ENCODE measurements around the gene URI1.
"Not testable (repeated sequence)": the region's sequence is repeated elsewhere in the genome, so short reads cannot be mapped to it uniquely, and the experiment has no call there.

Gene URI1

DNA sequence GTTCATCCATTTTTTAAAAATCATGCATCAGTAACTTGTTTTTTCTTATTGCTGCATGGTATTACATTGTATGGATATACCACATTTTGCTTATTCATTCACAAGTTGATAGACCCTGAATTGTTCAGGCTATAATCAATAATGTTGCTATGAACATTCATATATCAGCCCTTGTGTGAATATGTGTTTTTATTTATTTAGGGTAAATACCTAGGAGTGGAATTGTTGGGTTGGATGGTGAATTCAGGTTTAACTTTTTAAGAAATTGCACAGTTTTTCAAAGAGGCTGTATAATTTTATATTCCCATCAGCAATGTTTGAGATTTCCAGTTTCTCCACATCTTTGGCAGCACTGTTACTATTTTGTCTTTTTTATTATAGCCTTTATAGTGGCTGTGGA, 82.1 kb downstream of the URI1 start:
- no peak for DNase-seq (ENCODE audit: low read depth)

DNA sequence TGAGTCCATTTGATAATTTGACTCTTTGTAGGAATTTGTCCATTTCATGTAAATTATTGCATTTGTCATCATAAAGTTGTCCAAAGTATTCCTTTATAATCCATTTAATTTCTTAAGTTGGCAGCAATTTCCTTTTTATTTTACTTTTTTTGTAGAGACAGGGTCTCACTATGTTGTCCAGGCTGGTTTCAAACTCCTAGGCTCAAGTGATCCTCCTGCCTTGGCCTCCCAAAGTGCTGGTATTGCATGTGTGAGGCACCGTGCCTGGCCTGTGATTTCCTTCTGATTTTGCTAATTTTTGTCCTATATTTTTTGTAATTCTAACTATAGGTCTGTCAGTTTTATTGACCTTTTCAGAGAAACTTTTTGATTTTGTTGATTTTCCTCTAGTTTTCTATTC, 84.9 kb downstream of the URI1 start:
- no peak for DNase-seq (ENCODE audit: low read depth)

DNA sequence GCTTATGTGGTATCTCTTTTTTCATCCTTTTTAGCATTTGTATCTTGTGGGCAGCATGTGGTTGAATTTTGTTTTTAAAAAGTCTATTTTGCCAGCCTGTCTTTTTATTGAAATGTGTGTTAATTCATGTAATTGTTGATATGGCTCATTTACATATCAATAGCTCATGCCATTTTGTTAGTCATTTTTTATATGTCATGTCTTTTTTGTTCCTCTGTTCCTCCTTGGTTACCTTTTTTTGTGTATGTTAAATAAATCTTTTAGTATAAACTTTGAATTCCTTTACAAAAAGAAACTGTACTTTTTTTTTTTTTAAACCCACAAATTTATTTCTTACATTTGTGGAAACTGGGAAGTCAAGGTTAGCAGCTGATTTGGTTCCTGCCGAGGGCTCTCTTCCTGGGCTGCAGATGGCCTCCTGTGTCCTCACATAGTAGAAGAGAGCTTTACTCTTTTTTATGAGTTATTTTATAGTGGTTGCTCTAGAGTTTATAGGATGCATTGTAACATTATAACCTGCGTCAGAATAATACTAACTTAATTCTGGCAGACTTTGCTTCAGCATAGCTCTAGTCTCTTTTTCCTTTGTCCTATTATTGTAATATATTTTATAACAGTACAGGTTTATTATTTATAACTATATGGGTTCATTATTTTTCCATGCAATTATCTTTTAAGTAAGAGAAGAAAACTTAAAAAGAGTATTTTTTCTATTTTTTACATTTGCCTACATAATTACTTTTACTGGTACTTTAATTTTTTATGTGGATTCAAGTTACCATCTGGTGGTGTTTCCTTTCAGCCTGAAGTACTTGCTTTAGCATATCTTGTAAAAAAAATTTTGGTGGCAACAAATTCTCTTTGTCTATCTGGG, 86.3 kb downstream of the URI1 start:
- no peak for DNase-seq (ENCODE audit: low read depth)

DNA sequence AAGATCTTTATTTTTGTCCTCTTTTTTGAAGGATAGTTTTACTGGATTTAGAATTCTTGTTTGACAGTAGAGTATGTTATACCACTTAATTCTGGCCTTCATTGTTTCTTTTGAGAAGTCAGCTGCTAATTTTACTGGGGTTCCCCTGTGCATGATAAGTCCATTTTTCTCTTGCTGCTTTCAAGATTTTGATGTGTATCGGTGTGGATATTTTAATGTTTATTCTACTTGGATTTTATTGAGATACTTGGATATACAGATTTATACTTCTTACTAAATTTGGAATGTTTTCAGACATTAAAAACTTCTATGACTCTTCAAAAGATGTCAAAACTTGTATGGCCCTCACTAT, 86.9 kb downstream of the URI1 start:
- no peak for DNase-seq (ENCODE audit: low read depth)

DNA sequence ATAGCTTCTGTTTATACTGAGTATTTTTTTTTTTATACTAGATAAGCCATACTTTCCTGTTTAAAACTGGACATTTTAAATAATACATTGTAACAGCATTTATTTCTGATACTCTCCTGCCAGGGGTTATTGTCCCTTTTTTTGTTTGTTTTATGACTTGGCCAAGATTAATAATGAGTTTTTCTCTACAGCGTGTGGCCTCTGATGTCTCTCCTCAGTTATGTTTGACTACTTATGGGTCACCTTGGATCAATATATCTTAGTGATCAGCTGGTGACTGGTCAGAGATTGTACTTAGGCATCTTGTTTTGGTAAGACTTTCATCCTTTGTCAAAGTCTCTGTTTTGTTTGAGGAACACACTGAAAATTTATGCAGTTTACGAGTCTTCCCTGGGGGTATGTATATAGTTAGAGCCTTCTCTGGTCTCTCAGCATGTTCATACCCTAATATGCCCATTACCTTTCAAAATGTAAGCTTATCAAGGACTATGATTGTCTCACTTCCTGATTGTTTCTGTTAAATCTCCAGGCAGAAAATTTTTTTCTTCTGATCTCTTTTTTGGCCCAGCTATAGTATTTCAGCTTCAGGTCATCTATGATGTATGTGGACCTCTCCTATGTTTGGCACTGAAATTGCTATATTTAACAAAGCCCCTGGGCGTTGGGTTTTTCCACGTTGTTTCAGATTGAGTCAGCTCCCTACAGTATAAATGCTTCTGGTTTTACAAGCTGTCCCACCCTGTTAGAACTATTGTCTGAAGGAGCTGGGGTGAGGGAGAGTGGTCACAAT, 87.9 kb downstream of the URI1 start:
- DNase-seq (ENCODE audit: low read depth) = no peak

DNA sequence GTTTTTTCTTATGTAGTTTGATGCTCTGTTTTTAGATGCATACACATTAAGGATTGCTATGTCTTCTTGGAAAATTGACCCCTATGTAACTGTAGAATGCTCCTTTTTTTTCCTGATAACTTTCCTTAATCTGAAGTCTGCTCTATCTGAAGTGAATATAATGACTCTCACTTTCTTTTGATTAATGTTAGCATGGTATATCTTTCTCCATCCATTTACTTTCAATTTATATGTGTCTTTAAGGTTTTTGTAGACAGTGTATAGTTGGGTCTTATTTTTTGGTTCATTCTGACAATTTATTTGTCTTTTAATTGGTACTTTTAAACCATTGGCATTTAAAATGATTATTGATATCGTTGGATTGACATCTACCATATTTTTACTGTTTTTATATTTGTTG, 92.3 kb downstream of the URI1 start:
- no peak for DNase-seq (ENCODE audit: low read depth)

DNA sequence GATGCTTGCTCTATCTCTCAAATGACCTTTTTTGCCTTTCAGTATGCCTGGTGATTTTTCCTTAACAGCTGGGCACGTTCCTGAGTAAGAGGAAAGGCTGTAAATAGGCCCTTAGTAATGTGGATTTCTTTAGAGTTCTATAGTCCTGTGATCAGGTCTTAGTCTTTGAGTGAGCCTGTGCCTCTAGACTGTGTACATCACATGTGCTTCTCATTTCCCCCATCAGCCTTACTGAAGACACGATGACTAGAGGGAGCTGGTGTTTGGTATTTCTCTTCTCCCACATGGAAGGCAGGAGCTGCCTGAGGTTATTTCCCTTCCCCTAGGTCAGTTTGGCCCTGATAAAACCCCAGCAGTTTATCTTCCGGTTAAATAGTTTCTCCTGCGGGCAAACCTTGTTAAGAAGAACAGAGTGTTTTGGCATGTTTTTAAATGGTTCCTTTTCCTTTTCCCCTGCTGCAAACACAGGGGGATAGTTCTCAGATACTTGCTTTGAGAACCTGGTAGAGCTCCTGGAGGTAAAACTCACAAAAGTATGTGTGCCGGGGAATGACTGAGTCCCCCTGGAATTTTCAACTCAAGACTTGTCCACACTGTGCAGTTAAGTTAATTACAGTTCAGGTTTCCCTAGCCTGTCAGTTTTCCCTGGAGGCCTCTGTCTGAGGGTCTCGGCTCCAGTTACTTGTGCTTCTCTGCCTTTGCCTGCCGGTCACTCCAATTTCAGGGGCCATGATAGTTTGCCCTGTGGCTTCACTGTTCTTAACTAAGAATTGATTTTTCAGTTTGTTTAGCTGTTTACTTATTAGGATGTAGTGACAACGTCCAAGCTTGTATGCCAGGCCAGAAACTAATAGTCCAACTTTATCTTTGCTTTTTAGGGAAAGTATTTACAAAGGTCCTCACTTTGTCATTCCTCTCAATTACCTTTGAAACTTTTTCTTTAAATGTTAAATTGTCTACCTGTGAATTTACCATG, 94.4 kb downstream of the URI1 start:
- peak; percentile 12 for DNase-seq (ENCODE audit: low read depth)

DNA sequence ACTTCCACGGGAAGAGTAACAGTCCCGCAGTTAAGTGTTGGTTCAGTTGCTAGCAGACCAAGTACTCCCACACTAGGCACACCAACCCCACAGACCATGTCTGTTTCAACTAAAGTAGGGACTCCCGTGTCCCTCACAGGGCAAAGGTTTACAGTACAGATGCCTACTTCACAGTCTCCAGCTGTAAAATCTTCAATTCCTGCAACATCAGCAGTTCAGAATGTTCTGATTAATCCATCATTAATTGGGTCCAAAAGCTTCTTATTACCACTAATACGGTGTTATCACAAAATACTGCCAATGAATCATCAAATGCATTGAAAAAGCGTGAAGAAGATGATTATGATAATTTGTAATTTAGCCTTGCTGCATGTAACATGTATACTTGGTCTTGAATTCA, 95.8 kb downstream of the URI1 start:
- no peak for DNase-seq (ENCODE audit: low read depth)

DNA sequence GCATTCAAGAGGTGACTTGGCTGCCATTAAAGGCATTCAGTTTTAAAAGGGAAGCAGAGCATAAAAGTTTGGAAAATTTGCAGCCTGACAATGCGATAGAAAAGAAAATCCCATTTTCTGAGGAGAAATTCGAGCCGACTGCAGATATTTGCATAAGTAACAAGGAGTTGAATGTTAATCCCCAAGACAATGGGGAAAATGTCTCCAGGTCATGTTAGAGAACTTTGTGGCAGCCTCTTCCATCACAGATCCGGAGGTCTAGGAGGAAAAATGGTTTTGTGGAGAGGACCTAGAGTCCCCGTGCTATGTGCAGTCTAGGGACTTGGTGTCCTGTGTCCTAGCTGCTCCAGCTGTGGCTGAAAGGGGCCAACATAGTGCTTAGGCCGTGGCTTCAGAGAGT, 99.9 kb downstream of the URI1 start:
- DNase-seq (ENCODE audit: low read depth) = not testable (repeated sequence)

DNA sequence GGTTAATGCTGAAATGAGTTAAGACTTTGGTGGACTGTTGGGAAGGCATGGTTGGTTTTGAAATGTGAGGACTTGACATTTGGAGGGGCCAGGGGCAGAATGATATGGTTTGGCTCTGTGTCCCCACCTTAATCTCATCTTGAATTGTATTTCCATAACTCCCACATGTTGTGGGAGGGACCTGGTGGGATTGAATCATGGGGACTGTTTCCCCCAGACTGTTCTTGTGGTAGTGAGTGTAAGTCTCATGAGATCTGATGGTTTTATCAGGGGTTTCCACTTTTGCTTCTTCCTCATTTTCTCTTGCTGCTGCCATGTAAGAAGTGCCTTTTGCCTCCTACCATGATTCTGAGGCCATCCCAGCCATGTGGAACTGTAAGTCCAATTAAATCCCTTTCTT, 101.0 kb downstream of the URI1 start:
- DNase-seq (ENCODE audit: low read depth) = not testable (repeated sequence)

DNA sequence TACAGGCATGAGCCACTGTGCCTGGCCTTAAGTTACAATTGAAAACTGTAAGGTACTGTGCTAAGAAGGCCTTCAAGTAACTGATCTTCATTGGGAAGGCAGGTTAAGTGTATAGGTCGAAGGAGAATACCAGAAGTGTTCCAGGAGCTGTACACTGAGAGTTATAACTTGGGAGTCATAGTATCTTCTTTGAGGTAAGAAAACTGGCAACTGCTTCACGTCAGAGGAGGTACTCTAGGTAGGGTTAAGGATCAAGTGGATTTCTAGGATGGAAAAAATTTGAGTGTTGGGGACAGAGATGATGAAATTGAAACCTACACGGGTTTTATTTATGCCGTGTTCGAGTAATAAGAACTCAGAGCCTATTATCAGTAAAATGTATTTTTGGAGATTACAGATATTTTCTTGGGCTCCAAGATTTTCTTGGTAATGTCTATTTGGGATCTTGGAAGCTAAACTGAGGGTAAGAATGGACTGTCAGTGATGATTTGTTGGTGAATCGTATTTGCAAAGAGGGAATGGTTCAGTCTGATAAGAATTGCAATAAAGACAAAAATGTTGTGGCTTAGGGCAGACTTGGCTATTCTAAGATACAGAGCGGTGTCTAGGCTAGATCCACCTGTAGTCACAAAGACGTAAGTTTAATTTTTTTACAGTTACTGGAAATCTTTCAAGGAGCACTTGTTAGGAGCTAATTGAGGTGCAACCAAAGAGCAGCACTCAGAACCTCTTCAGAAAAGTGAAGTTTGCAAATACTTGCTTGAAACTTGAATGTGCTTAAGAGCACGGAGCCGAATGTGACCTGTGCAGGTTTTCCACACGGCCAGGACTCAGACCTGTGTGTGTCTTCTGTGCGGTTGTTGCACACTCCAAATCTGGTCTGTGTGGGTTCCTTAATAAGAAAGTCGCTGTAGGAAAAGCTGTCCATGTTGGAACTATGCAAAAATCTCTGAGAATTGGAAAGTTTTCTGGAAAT, 102.5 kb downstream of the URI1 start:
- no peak for DNase-seq (ENCODE audit: low read depth)

DNA sequence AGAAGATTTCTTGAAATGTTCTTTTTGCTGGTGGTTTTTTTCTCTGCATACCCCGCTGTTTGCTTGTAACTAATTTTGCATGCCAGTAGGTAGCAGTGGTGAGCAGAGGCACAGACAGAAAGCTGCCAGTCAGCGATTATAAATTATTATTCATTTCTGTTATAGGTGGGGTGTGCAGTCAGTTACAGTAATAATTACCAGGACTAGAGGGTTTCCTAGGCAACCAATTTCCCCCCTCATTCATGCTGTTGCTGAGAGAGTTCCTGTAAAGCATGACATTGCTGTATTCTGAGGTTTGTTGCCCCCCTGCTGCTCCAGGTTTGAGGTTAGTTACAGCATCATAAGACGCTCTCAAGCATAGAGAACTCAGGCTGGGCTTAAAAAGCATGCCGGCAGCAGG, 104.5 kb downstream of the URI1 start:
- no peak for DNase-seq (ENCODE audit: low read depth)

DNA sequence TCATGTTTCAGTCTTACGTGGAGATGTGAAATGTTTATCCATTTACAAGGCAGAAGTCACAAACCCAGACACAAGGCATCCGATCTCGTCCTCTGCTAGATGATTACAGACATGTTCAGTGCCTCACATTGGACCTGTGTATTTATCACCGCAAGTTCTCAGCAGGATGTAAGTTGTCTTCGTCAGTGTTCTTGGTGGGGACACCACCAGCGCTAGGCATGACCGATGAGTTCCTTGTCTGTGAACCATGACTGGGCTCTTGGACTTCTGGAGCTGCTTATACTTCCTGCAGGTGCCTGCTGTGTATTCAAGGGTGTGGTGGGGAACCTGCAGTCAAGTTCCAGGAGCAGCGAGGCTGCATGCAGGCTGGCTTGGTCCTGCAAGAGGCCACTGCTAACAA, 105.4 kb downstream of the URI1 start:
- DNase-seq (ENCODE audit: low read depth) = no peak

DNA sequence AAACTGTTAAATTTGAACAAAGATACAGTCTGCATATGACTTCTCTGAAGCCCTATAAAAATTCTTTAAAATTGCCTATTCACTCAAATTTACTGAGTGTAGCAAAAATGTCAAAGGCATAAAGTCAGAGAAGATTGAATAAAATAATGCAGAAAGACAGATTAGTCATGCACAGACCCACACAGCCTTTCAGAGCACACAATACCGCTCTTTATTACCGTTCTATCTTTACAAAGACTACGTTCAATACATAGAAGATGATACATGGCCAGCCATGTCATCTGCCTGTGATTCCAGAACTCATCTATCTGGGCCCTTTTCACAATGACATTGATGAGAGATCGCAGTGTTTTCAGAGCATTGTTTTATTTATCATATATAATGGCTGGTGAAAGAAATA, 107.2 kb downstream of the URI1 start:
- DNase-seq (ENCODE audit: low read depth) = no peak

DNA sequence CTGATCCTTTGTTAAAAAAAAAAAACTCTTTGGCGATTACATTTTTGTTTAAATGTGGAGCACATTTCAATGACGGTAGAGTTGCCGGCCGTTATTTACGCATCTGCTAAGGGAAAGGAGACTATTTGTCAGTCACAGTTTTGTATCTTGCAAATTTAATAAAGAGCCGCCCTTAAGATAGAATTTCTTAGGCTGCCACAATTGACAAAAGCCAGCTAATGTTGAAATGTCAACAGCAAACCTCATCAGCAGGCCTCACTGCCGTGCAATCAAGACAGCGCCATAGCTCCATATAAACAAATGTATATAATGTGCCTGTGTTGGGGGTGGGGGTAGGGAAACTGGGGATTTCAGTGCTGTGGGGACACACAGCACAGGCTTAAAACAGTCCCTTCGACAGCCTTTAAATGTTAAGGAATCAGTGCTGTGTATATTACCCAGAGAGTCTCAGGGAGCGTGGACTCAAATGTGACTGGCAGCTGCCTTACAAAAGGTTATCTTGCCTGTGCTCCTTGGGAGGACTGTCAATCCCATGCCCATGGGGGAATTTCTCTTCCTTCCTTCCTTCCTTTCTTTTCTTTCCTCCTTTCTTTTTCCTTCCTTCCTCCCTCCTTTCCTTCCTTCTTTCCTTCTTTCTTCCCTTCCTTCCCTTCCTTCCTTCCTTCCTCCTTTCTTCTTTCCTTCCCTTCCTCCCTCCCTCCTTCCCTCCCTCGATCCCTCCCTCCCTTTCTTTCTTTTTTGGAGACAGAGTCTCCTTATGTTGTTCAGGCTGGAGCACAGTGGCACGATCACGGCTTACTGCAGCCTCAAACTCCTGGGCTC, 108.0 kb downstream of the URI1 start:
- no peak for DNase-seq (ENCODE audit: low read depth)

DNA sequence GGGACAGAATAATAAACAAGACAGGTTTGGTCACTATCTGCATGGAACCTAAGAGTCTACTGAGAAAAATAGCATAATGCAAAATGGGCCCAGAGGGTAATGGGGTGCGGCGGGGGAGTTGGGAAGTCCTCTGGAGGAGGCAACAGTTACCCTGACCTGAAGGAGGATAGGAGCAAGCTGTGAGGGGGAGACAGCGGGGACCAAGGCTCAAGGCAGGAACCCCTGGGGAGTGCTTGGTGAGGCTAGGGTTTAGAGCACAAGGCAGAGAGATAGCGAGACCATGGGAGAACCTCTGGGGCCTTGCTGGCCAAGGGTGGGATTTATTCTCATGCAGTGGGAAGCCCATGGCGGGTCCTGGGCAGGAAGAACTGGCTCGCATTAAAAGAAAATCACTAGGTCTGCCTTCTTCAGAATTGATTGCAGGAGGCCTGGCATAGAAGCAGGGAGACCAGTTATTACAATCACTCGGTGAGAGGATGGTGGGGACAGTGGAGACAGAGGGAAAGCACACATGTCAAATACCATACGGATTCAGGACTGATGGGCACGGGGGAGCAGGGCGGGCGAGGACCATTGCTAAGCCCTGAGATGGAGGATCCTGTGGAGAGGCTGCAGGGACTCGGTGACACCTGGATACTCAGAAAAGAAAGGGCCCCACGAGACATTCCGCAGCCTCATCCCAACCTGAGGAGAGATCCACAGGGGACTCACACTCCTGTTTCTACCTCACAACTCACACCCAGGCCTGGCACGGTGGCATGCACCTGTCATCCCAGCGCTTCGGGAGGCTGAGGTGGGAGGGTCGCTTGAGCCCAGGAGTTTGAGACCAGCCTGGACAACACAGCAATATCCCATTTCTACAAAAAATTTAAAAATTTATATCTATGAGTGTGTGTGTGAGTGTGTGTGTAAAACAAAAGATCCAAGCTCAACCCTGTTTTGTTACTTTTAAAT, 110.4 kb downstream of the URI1 start:
- no peak for DNase-seq (ENCODE audit: low read depth)

DNA sequence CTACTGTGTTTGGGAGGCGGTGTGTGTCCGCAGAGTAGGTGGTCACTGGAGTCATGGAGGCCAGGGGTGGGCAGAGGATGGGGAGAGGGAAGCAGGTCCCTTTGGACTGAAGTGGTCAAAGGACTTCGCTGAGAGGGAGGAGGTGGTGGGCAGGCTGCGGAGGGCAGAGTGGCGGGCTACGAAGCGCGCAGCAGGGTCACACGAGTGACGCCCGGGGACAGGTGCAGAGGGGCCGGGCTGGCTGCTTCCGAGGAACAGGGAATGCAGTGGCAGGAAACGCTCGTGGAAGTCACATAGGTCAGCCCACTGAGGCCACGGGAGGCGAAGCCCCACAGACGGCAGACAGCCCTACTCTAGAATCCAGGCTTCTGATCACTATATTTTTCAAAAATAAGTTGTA, 111.5 kb downstream of the URI1 start:
- no peak for DNase-seq (ENCODE audit: low read depth)

DNA sequence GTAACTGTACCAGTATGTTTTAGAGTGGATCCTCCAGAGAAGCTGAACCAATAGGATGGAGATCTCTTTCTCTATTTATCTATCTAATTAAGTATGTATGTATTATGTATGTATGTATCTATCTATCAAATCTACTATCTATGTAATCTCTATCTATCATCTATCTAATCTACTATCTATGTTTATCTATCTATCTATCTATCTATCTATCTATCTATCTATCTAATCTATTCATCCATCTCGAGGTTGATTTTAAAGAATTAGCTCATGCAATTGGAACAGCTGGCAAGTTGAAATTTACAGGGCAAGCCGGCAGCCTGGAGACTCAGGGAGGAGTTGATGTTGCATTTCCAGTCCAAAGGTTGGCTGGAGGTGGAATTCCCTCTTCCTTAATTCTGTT, 112.2 kb downstream of the URI1 start:
- DNase-seq (ENCODE audit: low read depth) = no peak

DNA sequence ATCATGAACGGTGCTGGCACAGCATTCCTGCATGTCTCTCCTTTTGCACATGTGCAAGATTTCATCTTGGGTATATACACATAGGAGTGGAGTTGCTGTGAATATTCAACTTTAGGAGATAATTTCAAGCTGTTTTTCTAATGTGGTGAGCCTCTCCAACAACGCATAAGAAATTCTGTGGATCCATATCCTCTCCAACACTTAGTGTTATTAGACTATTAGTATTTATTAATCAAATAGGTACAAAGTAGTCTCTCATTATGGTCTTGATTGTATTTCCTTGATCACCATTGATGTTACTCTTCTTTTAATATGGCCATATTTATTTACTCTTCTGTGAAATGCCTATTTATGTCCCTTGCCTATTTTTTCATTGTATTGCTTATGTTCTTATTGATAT, 114.5 kb downstream of the URI1 start:
- DNase-seq (ENCODE audit: low read depth) = no peak
